ENCODE measurements around the gene MAB21L4.

The MAB21L4 gene

DNA sequence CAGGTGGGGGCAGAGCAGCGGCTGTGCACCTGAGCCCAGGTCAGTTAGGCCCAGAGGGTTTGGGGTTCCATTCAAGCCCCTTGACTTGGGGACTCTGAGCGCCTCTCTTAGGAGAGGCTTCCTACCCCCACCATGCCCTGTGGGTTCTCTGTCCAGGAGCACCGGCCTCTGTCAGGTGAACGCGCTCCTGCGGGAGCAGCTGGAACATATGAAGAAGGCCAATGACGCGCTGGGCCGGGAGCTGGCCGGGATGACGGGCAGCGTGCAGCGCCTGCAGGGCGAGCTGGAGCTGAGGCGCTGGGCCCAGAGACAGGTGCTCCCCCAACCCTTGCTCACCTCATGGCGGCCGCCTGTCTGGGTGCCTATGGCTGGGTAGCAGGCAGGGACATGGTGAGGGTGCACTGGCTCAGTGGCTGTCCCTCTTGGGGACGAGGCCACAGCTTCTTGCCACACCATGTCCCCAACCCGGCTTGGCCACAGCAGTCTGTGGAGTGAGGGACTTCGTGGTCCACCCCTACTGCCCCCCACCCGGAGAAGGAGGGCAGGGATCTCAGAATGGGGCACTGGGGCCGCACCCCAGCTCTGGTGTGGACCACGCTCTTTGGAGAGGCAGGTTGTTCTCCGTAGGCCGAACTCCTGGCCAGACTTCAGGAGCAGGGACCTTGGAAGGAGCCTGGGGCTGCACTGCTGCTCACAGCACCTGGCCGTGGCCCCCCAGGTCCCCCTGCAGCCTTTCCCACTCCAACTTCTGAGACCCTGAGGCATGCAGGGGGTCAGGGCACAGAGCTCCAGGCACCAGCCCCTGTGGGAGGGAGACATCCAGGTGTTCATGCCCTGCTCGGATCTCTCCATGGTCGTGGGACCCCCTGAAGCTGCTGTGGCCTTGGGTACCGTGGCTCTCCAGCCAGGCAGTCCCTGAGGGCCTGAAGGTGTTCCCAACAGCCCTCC is 29.9 kb upstream of the MAB21L4 start:
- H3K4me3 ChIP-seq (ENCODE audit: low read length): no peak overlapping the region
- no peak for DNase-seq (ENCODE audit: low read depth, low spot score)

DNA sequence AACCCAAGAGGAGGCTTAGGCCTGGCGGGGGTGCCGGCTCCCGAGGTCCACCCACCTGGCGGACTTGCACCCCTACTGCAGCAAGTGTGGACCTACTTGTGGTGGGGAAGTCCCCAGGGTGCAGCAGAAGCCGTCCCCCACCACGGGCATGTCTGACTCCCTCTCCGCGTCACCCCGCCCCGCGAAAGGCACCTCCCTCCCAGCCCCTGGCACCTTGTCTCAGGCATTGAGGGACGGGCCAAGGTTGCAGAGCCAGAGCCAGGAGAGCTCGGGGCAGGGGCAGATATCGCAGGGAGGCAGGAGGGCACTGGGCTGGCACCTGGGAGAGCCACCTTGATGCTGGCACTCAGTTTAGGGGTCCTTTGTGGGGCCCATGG is 29.2 kb upstream of the MAB21L4 start:
- no peak for DNase-seq (ENCODE audit: low read depth, low spot score)
- H3K4me3 ChIP-seq (ENCODE audit: low read length): no peak overlapping the region

DNA sequence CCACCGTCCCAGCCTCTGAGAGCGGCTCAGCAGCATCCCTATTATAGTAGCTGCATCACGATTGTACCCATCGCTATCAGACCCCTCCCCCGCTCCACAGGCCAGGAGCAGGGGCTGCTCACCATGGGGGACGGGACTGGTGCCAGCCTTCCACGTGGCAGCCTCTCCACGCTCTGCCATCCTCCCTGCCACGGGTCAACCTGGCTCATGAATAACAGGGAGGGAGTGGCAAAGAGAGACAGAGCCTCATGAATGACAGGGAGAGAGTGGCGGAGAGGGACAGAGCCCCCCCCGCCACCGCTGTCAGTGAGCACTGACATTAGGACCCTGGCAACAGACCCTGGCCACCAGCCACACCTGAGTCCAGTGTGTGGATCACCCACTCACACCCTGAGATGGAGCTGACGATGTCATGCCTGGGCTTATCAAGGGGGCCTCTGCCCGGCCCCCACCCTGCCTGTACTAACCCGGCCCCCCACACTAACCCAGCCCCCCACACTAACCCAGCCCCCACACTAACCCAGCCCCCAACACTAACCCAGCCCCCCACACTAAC is 27.1 kb upstream of the MAB21L4 start:
- DNase-seq (ENCODE audit: low read depth, low spot score): no peak
- no peak overlapping the region for H3K4me3 ChIP-seq (ENCODE audit: low read length)

- DNase-seq (ENCODE audit: low read depth, low spot score): no peak
- no peak overlapping the region for H3K4me3 ChIP-seq (ENCODE audit: low read length)
Observed at GRCh38 chr2:240922245-240922981, 26.5 kb upstream of the MAB21L4 start.

GRCh38 chr2:240921995-240922244 is 26.0 kb upstream of the MAB21L4 start:
- no peak overlapping the region for H3K4me3 ChIP-seq (ENCODE audit: low read length)
- no peak for DNase-seq (ENCODE audit: low read depth, low spot score)

DNA sequence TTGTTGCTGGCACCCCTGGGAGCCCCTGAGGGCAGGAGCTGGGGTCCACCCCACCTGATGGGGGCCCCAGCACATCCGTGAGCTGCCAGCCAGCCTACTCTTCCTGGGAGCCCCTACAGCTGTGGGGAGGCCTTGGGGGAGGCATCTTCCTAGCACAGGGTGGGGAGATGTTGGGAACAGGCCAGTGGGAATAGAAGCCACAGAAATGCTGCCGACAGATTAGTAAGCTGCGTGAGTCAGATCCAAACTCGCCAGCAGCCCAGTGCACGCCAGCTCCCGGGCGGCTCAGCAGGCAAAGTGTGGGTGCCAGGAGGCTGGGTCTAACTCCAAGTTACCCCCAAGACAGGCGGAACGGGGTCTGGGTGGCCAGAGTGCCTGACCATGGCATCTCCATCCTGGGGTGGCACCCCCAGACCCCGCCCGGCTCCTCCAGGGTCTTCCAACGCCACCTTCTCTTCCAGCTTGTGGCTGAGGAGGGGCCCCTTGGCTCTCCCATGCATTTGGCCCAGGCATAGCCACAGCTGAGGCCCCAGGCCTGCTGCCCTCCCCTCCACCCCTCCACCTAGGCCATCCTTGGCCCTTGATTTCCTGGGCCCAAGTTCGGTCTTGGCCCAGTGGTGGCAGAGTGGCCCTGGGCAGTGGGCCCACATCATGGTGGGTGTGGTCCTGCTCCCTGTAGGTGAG is 25.5 kb upstream of the MAB21L4 start:
- DNase-seq (ENCODE audit: low read depth, low spot score): no peak
- H3K4me3 ChIP-seq (ENCODE audit: low read length): no peak overlapping the region

- H3K4me3 ChIP-seq (ENCODE audit: low read length): no peak overlapping the region
- no peak for DNase-seq (ENCODE audit: low read depth, low spot score)
Observed at GRCh38 chr2:240920783-240921231, 24.9 kb upstream of the MAB21L4 start.

GRCh38 chr2:240919786-240920782 is 24.1 kb upstream of the MAB21L4 start:
- H3K4me3 ChIP-seq (ENCODE audit: low read length): no peak overlapping the region
- no peak for DNase-seq (ENCODE audit: low read depth, low spot score)

- no peak for DNase-seq (ENCODE audit: low read depth, low spot score)
- no peak overlapping the region for H3K4me3 ChIP-seq (ENCODE audit: low read length)
Observed at GRCh38 chr2:240919161-240919781, 23.3 kb upstream of the MAB21L4 start.

DNA sequence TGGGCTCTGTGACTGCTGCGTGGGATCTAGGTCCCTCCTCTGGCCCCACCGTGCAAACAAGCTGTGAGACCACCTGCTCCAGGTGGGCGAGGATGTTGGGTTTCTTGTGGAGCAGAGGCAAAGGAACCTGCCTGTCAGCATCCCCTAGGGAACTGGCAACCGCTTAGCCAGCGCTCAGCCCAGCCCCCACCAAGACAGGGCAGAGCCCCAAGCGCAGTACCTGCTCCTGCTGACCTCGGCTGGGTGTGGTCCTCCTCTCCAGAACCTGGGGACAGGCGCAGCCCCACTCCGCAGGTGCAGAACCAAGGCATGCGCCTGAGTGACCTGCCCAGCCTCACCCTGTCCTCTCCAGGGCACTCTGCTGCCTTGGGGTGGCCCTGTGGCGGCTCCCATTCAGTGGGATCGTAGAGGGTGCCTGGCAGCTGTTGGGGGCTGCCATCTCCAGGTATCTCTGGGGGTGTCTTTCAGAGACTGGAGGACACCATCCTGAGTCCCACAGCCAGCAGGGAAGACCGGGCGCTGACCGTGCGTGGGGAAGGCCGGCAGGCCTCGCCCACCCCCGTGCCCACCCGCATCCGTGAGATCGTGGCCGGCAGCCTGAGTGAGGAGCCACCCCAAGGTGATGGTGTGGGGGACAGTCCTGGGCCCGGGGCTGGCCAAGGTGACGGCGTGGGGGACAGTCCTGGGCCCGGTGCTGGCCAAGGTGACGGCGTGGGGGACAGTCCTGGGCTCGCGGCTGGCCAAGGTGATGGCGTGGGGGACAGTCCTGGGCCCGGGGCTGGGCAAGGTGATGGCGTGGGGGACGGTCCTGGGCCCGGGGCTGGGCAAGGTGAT is 22.5 kb upstream of the MAB21L4 start:
- no peak for DNase-seq (ENCODE audit: low read depth, low spot score)
- H3K4me3 ChIP-seq (ENCODE audit: low read length): no peak overlapping the region

DNA sequence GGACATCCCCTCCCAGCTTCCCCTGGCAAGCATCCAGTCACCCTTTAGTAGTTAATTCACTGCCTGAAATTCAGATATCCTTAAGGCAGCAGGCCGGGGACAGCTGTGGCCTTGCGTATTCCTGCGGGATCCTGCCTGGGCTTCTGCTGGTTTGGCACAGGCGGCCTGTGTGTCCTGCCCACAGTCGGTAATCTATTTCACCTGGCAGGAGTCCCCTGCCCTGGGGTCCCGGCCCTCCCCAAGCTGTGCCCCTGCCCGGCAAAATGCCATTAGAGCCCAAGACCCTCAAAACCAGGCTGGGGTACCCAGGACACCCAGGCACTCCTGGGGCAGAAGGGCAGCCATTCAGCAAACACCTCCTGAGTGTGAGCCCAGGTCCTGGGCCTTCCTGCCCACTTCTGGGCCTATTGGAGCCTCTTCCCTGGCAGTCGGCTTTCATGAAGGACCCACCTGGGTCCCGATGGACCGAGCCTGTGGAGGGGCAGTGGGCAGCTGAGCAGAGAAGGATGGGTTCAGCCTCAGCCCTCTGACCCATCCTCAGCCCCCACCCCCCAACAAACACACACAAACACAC is 21.8 kb upstream of the MAB21L4 start:
- DNase-seq (ENCODE audit: low read depth, low spot score): no peak
- no peak overlapping the region for H3K4me3 ChIP-seq (ENCODE audit: low read length)

GRCh38 chr2:240917009-240917683 is 21.2 kb upstream of the MAB21L4 start:
- H3K4me3 ChIP-seq (ENCODE audit: low read length): no peak overlapping the region
- DNase-seq (ENCODE audit: low read depth, low spot score): no peak

GRCh38 chr2:240916571-240917008 is 20.6 kb upstream of the MAB21L4 start:
- no peak overlapping the region for H3K4me3 ChIP-seq (ENCODE audit: low read length)
- DNase-seq (ENCODE audit: low read depth, low spot score): no peak

DNA sequence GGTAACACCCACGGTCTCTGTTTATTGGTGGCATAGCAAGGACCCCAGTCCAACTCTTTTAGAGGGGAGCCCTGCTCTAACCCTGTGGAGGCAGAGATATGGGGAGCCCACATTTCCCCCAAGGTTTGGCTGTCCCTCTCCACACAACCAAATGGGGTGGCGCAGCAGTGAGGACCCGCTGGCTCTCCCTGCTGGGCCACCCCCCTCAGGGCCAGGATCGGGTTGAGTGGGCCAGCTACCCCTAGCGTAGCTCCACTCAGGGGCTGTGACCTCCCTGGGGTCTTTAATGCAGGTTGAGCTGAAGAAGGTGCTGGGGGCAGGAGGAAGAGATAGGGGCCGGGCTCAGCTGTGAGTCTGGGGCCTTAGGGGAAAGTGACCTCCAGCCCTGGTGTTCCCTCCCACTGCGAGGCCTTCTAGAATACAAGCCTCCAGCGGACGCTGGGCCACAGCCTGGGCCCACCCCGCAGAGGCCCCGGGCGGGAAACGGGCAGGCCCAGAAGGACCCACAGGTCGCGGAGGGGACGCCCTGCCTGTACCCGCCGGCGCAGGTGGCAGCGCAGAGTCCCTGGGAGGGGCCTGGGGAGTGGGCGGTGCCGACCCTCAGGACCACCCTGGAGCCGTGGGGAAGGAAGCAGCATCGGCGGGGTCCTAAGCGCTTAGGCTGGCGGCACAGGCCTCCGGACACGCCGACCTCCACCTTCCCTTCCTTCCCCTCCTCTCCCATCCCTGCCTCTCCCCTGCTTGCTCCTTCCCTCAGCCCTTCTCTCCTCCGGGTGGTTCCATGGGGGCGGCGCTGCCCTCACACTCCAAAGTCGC is 19.8 kb upstream of the MAB21L4 start:
- H3K4me3 ChIP-seq (ENCODE audit: low read length): no peak overlapping the region
- no peak for DNase-seq (ENCODE audit: low read depth, low spot score)

- no peak overlapping the region for H3K4me3 ChIP-seq (ENCODE audit: low read length)
- DNase-seq (ENCODE audit: low read depth, low spot score): no peak
Observed at GRCh38 chr2:240914645-240915525, 18.9 kb upstream of the MAB21L4 start.

Data from Jurkat, Clone E6-1 (cell line).